Tibial artery (tissue), 4 donors: ENCODE data around the gene SPRY1.

Experiments used
- DNase-seq, 2 donors: peaks; one replicate each; pipeline ENCODE4 v3.0.0-alpha.2; 2019
- H3K27ac ChIP-seq, 2 donors: fragments of 200-600 bp; sonication (generic) in 1 of 2; 1 replicate in 1 of 2; 2 replicates in 1 of 2; pipeline ENCODE4 v1.5.1; 2018 to 2019; ENCODE audit warnings: mild to moderate bottlenecking in 1 of 2
- H3K27me3 ChIP-seq, 2 donors: fragments of 200-600 bp; sonication (generic) in 1 of 2; one replicate each; pipeline versions ENCODE4 v1.5.1 to v1.6.0; 2016 to 2019
- H3K36me3 ChIP-seq, 3 donors: fragments of 200-600 bp; sonication (generic) in 2 of 3; one replicate each; pipeline ENCODE4 v1.5.1; 2016 to 2019; ENCODE audit warnings: mild to moderate bottlenecking in 2 of 3
- H3K4me1 ChIP-seq, 4 donors: fragments of 200-600 bp; sonication (generic) in 2 of 4; 1 replicate in 3 of 4; 2 replicates in 1 of 4; pipeline ENCODE4 v1.5.1; 2016 to 2019
- H3K4me3 ChIP-seq, 2 donors: fragments of 200-600 bp; sonication (generic) in 1 of 2; 1 replicate in 1 of 2; 2 replicates in 1 of 2; pipeline ENCODE4 v1.5.1; 2018 to 2019; ENCODE audit warnings: mild to moderate bottlenecking in 2 of 2
- H3K9me3 ChIP-seq, 3 donors: fragments of 200-600 bp; sonication (generic) in 1 of 3; one replicate each; pipeline ENCODE4 v1.5.1; 2016 to 2019
- CTCF ChIP-seq, 2 experiments: fragments of 200-600 bp in 1 of 2; fragments of 450-650 bp in 1 of 2; IDR thresholded peaks; one replicate each; pipeline ENCODE4 v1.5.1; 2017 to 2019; ENCODE audit warnings: antibody characterized with exemption in 2 of 2, mild to moderate bottlenecking in 1 of 2, moderate library complexity in 1 of 2
- intact Hi-C: fragments of 100-400 bp; cut with DNase I; formaldehyde crosslinking; loops from one replicate; pipeline ENCODE4 v1.15.0; 2023; ENCODE audit warnings: low total_unique reads

Gene SPRY1

DNA sequence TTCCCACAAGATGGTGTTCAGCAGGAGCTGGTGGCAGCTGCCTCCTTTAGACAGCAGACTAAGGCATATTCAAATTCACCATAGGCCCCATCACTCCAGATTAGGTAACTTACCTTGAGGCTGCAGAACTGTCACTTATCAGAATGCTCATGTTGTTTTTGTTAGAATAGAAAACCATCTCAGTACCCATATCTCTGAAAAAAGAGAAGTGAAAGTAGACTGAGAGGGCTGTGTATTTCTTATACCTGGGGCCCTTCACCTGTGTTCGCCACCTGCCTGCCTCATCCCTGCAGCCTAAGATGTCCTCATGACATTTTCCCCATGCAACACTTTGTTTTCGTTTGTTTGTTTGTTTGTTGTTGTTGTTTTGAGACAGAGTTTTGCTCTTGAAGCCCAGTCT is 32.9 kb upstream of the SPRY1 start:
- no peak overlapping the region for H3K27ac ChIP-seq
- H3K27me3 ChIP-seq = no peaks in the 10 kb centered on the region
- no peak for TF ChIP-seq CTCF (IDR thresholded peaks at IDR 0.05)
- intact Hi-C loops = no loop called here
- H3K4me3 ChIP-seq = no peak overlapping the region
- DNase-seq = no peak
- H3K36me3 ChIP-seq = no peaks in the 10 kb centered on the region
- no peaks in the 10 kb centered on the region for H3K9me3 ChIP-seq
- H3K4me1 ChIP-seq = peaks cover 0 to 21% (median 7%) of the 10 kb centered on the region in 4 donors

GRCh38 chr4:123364906-123365305 is 31.7 kb upstream of the SPRY1 start:
- Histone ChIP-seq H3K36me3 (no peaks in the 10 kb centered on the region), H3K4me1 (peaks cover 0 to 21% (median 7%) of the 10 kb centered on the region in 4 donors), H3K9me3 (no peaks in the 10 kb centered on the region), H3K27me3 (no peaks in the 10 kb centered on the region), H3K27ac (no peak overlapping the region), H3K4me3 (no peak overlapping the region)
- intact Hi-C loops = no loop called here
- no peak for DNase-seq
- TF ChIP-seq CTCF (IDR thresholded peaks at IDR 0.05) = no peak

DNA sequence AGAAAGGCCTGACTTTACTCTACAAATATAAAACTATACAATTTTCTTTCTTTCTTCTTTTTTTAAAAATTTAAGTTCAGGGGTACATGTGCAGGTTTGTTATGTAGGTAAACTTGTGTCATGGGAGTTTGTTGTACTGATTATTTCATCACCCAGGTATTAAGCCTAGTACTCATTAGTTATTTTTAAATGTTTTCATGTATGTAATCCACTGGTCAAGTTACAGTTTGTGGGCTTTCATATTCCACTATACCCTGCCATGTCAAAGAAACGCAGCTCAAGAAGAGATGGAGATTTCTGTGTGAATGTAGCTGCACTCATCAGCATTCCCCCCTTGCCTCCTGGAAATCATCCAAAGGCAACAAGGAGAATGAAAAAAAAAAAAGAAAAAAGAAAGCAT is 31.2 kb upstream of the SPRY1 start:
- DNase-seq = no peak
- Histone ChIP-seq H3K36me3 (no peaks in the 10 kb centered on the region), H3K9me3 (no peaks in the 10 kb centered on the region), H3K4me1 (peaks cover 0 to 20% (median 7%) of the 10 kb centered on the region in 4 donors), H3K27ac (no peak overlapping the region), H3K4me3 (no peak overlapping the region), H3K27me3 (no peaks in the 10 kb centered on the region)
- TF ChIP-seq CTCF (IDR thresholded peaks at IDR 0.05) = no peak
- intact Hi-C loops = no loop called here

DNA sequence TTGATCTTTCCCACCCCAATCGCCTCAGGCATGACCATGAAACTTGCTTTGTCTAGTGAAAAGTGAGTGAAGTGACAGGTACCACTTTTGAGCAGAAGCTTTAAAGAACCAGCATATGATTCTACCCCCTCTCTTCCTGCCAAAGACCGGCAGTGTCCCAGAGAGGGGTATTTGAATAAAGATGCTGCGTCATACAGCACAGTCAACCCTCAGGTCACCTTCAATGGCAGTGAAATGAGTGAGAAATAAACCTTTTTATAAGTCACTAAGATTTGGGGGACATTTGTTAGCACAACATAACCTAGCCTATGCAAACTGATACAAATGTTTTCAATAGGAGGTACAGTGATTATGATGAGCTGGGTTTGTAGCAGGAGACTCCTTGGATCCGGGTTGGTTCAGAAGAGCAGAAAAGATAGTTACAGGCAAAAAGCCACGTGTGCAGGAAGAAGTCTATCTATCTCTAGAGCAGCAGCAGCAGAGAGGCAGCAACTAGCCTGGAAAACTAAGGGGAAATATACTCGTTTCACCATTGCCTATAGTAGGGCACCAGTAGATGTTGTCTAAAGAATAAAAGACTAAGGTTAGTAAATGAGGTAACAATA is 30.3 kb upstream of the SPRY1 start:
- Histone ChIP-seq H3K4me1 (peaks cover 0 to 11% (median 1%) of the 10 kb centered on the region in 4 donors), H3K4me3 (no peak overlapping the region), H3K27me3 (no peaks in the 10 kb centered on the region), H3K27ac (no peak overlapping the region), H3K9me3 (no peaks in the 10 kb centered on the region), H3K36me3 (no peaks in the 10 kb centered on the region)
- intact Hi-C loops = no loop called here
- no peak for TF ChIP-seq CTCF (IDR thresholded peaks at IDR 0.05)
- no peak for DNase-seq

DNA sequence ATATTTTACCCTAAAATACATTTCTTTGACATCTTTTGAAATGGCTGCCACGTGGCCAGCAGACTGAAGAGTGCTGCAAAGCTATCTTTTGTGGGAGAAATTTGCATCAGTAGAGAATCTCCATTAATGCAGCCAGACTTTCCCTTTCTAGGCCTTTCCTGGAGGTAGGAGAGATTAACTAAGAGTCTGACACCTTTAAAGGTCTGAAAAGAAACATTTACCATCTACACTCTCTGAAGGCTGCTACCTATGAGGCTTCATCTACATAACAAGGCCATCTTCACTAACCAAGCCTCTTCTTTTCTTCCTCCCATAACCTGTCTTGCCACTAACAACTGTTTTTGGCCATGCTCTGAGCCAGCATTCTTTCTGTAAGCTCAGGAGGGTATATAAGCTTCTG is 17.8 kb upstream of the SPRY1 start:
- DNase-seq = no peak
- H3K27me3 ChIP-seq = no peaks in the 10 kb centered on the region
- H3K27ac ChIP-seq = no peak overlapping the region
- no peaks in the 10 kb centered on the region for H3K36me3 ChIP-seq
- TF ChIP-seq CTCF (IDR thresholded peaks at IDR 0.05) = no peak
- H3K9me3 ChIP-seq = no peaks in the 10 kb centered on the region
- intact Hi-C loops = no loop called here
- H3K4me3 ChIP-seq = no peak overlapping the region
- H3K4me1 ChIP-seq = no peaks in the 10 kb centered on the region

- intact Hi-C loops = no loop called here
- TF ChIP-seq CTCF (IDR thresholded peaks at IDR 0.05) = no peak
- DNase-seq = no peak
- Histone ChIP-seq H3K27me3 (no peaks in the 10 kb centered on the region), H3K27ac (no peak overlapping the region), H3K9me3 (no peaks in the 10 kb centered on the region), H3K36me3 (no peaks in the 10 kb centered on the region), H3K4me3 (no peak overlapping the region), H3K4me1 (no peaks in the 10 kb centered on the region)
Measured at GRCh38 chr4:123379392-123379791, 17.2 kb upstream of the SPRY1 start.
